HEK293 (cell line): ENCODE data around the gene PTPRJ.

ENCODE experiments used
- CTCF ChIA-PET: fragments of 350-600 bp; formaldehyde crosslinking; extraction: SDS; loops from one replicate; lab custom pipeline; 2021; ENCODE audit warnings: antibody characterized with exemption; lab: Yijun Ruan, JAX
- POLR2A ChIA-PET: fragments of 300-600 bp; formaldehyde crosslinking; extraction: SDS; loops from one replicate; lab custom pipeline; 2020; ENCODE audit warnings: antibody characterized with exemption, inconsistent platforms; lab: Yijun Ruan, JAX
- H3K27ac ChIP-seq: fragments of 200-500 bp; sonication (Bioruptor generic); 2 replicates; pipeline ENCODE4 v1.5.1; 2014; ENCODE audit warnings: low read depth, low read length, control low read depth, inconsistent platforms; ENCODE audit errors: extremely low read depth
- H3K36me3 ChIP-seq, 2 experiments: fragments of 200-500 bp in 1 of 2; sonication (Bioruptor generic) in 1 of 2; 1 replicate in 1 of 2; 2 replicates in 1 of 2; pipeline ENCODE4 v1.5.1; 2014 to 2017; ENCODE audit warnings: inconsistent platforms in 2 of 2, low read length in 2 of 2; ENCODE audit not compliant: control insufficient read depth in 2 of 2, insufficient read depth in 1 of 2
- H3K4me1 ChIP-seq: fragments of 200-500 bp; sonication (Bioruptor generic); 2 replicates; pipeline ENCODE4 v1.5.1; 2014; ENCODE audit warnings: mild to moderate bottlenecking, low read length, inconsistent platforms; ENCODE audit not compliant: control insufficient read depth, insufficient read depth
- H3K4me3 ChIP-seq: 2 replicates; pipeline ENCODE4 v1.5.1; 2011; ENCODE audit warnings: low read depth, mild to moderate bottlenecking, control low read depth, low read length, moderate library complexity
- H3K9me3 ChIP-seq: fragments of 200-500 bp; sonication (Bioruptor generic); 2 replicates; pipeline ENCODE4 v1.5.1; 2014; ENCODE audit warnings: low read depth, low read length, inconsistent platforms; ENCODE audit not compliant: control insufficient read depth, insufficient read depth
- IKZF3 ChIP-seq: fragments of 450-650 bp; IDR thresholded peaks from 2 replicates; pipeline ENCODE4 v1.5.0; 2018; ENCODE audit warnings: missing biosample characterization, mild to moderate bottlenecking, missing genetic modification characterization, moderate library complexity
- KLF7 ChIP-seq: fragments of 450-650 bp; formaldehyde crosslinking; IDR thresholded peaks from 2 replicates; pipeline ENCODE4 v1.5.1; 2016; ENCODE audit warnings: missing biosample characterization, missing genetic modification characterization, borderline replicate concordance
- PRDM4 ChIP-seq: fragments of 450-650 bp; formaldehyde crosslinking; IDR thresholded peaks from 2 replicates; pipeline ENCODE4 v1.5.1; 2017; ENCODE audit warnings: missing biosample characterization, missing genetic modification characterization
- TSHZ1 ChIP-seq: fragments of 450-650 bp; formaldehyde crosslinking; IDR thresholded peaks from 2 replicates; pipeline ENCODE4 v1.5.1; 2016; ENCODE audit warnings: missing biosample characterization, missing genetic modification characterization, borderline replicate concordance
- YY2 ChIP-seq: fragments of 450-650 bp; formaldehyde crosslinking; IDR thresholded peaks from 2 replicates; pipeline ENCODE4 v1.5.1; 2016; ENCODE audit warnings: missing biosample characterization, missing genetic modification characterization
- ZNF133 ChIP-seq: fragments of 450-650 bp; formaldehyde crosslinking; IDR thresholded peaks from 2 replicates; pipeline ENCODE4 v1.5.1; 2016; ENCODE audit warnings: missing biosample characterization, missing genetic modification characterization
- ZNF19 ChIP-seq: fragments of 450-650 bp; formaldehyde crosslinking; IDR thresholded peaks from 2 replicates; pipeline ENCODE4; 2016; ENCODE audit warnings: missing biosample characterization, missing genetic modification characterization, low read depth
- ZNF37A ChIP-seq: fragments of 450-650 bp; IDR thresholded peaks from 2 replicates; pipeline ENCODE4 v1.5.1; 2018; ENCODE audit warnings: missing biosample characterization, missing genetic modification characterization
- ZNF510 ChIP-seq: fragments of 450-650 bp; formaldehyde crosslinking; IDR thresholded peaks from 2 replicates; pipeline ENCODE4 v1.5.1; 2018; ENCODE audit warnings: mild to moderate bottlenecking, missing genetic modification characterization, missing biosample characterization; ENCODE audit not compliant: insufficient replicate concordance
- ZNF521 ChIP-seq: fragments of 450-650 bp; formaldehyde crosslinking; IDR thresholded peaks from 2 replicates; pipeline ENCODE4 v1.5.1; 2017; ENCODE audit warnings: missing biosample characterization, mild to moderate bottlenecking, missing genetic modification characterization
- ZNF580 ChIP-seq: fragments of 450-650 bp; formaldehyde crosslinking; IDR thresholded peaks from 2 replicates; pipeline ENCODE4 v1.5.1; 2016; ENCODE audit warnings: missing biosample characterization, missing genetic modification characterization
- ZNF585B ChIP-seq: fragments of 450-650 bp; formaldehyde crosslinking; IDR thresholded peaks from 2 replicates; pipeline ENCODE4 v1.5.1; 2016; ENCODE audit warnings: missing biosample characterization, missing genetic modification characterization
- ZNF610 ChIP-seq: fragments of 450-650 bp; formaldehyde crosslinking; IDR thresholded peaks from 2 replicates; pipeline ENCODE4 v1.5.1; 2016; ENCODE audit warnings: missing biosample characterization, missing genetic modification characterization, borderline replicate concordance
- ZNF747 ChIP-seq: fragments of 450-650 bp; formaldehyde crosslinking; IDR thresholded peaks from 2 replicates; pipeline ENCODE4 v1.5.1; 2016; ENCODE audit warnings: missing biosample characterization, missing genetic modification characterization
- ZNF76 ChIP-seq: fragments of 450-650 bp; formaldehyde crosslinking; IDR thresholded peaks from 2 replicates; pipeline ENCODE4; 2016; ENCODE audit warnings: low read depth, missing biosample characterization, missing genetic modification characterization, borderline replicate concordance
- ZNF791 ChIP-seq: fragments of 450-650 bp; formaldehyde crosslinking; IDR thresholded peaks from 2 replicates; pipeline ENCODE4 v1.5.1; 2016; ENCODE audit warnings: missing biosample characterization, missing genetic modification characterization

PTPRJ gene

GRCh38 chr11:48079596-48079995 lies 99.2 kb downstream of the PTPRJ start:
- ChIA-PET CTCF (no interaction called here), POLR2A (no interaction called here)
- no peaks in the 10 kb centered on the region for H3K4me1 ChIP-seq
- H3K4me3 ChIP-seq = no peak overlapping the region
- no peak for TF ChIP-seq ZNF747 (tag by site-specific recombination)
- no peak for TF ChIP-seq ZNF19 (tag by site-specific recombination)
- H3K27ac ChIP-seq = no peak overlapping the region
- H3K36me3 ChIP-seq = no peaks in the 10 kb centered on the region
- H3K9me3 ChIP-seq = no peaks in the 10 kb centered on the region

- no peak overlapping the region for H3K27ac ChIP-seq
- no peak for TF ChIP-seq PRDM4
- no peak for TF ChIP-seq ZNF133
- no peak for TF ChIP-seq YY2
- TF ChIP-seq ZNF521 (tag by site-specific recombination) = no peak
- TF ChIP-seq ZNF791 (tag by site-specific recombination) = no peak
- no peak for TF ChIP-seq TSHZ1 (tag by site-specific recombination)
- no peak for TF ChIP-seq IKZF3 (tag by site-specific recombination)
- TF ChIP-seq ZNF585B (tag by site-specific recombination) = no peak
- TF ChIP-seq ZNF580 (tag by site-specific recombination) = no peak
- no peak for TF ChIP-seq ZNF610 (tag by site-specific recombination)
- TF ChIP-seq ZNF37A (tag by site-specific recombination) = no peak
- TF ChIP-seq ZNF76 (tag by site-specific recombination) = no peak
- TF ChIP-seq KLF7 (tag by site-specific recombination) = no peak
- TF ChIP-seq ZNF19 (tag by site-specific recombination) = no peak
- TF ChIP-seq ZNF510 (tag by site-specific recombination) = no peak
- TF ChIP-seq, all 188 proteins: peak for 0
- POLR2A ChIA-PET = no interaction called here
- Histone ChIP-seq H3K4me1 (no peaks in the 10 kb centered on the region), H3K4me3 (no peak overlapping the region), H3K36me3 (no peaks in the 10 kb centered on the region), H3K9me3 (no peaks in the 10 kb centered on the region)
- CTCF ChIA-PET = no interaction called here
Observed at GRCh38 chr11:48080301-48080861, 100.0 kb downstream of the PTPRJ start.
